Endothelial cell of umbilical vein (primary cell): ENCODE measurements around the gene HSD17B11.

Source experiments
- EZH2 ChIP-seq: IDR thresholded peaks from 2 replicates; pipeline ENCODE4 v1.6.1; 2012; ENCODE audit warnings: borderline replicate concordance, low read depth, mild to moderate bottlenecking, moderate library complexity, low read length, inconsistent platforms; ENCODE audit not compliant: severe bottlenecking
- FOS ChIP-seq: IDR thresholded peaks from 2 replicates; pipeline ENCODE4 v1.6.1; 2011; ENCODE audit warnings: mild to moderate bottlenecking, low read length, moderate library complexity, borderline replicate concordance; ENCODE audit not compliant: insufficient read depth
- JUN ChIP-seq: IDR thresholded peaks from 2 replicates; pipeline ENCODE4 v1.6.1; 2011; ENCODE audit warnings: borderline replicate concordance, low read depth; ENCODE audit not compliant: insufficient read length, insufficient read depth
- MYC ChIP-seq: IDR thresholded peaks from one replicate; pipeline ENCODE4 v1.6.1; 2011; ENCODE audit warnings: mild to moderate bottlenecking, low read depth, low read length
- POLR2A ChIP-seq: IDR thresholded peaks from 2 replicates; pipeline ENCODE4 v1.6.1; 2012; ENCODE audit warnings: low read depth, mild to moderate bottlenecking, control low read depth, low read length
- POLR2AphosphoS5 ChIP-seq: IDR thresholded peaks from 2 replicates; pipeline ENCODE4 v1.6.1; 2012; ENCODE audit warnings: low read depth, mild to moderate bottlenecking, control low read depth, low read length, moderate library complexity; ENCODE audit not compliant: insufficient read depth
- TF ChIP-seq, protein P1 (sequence below), 2 donors: IDR thresholded peaks; 1 replicate in 1 of 2; 2 replicates in 1 of 2; pipeline ENCODE4 v1.5.1; 2011; ENCODE audit warnings: low read length in 2 of 2, mild to moderate bottlenecking in 2 of 2, moderate library complexity in 2 of 2, control low read depth in 1 of 2, inconsistent platforms in 1 of 2, low read depth in 1 of 2; ENCODE audit not compliant: insufficient read depth in 1 of 2; ENCODE audit errors: extremely low read depth in 1 of 2
- TF ChIP-seq, protein P2 (sequence below): IDR thresholded peaks from 2 replicates; pipeline ENCODE4 v1.6.1; 2011; ENCODE audit not compliant: insufficient read depth, insufficient read length

DNA sequence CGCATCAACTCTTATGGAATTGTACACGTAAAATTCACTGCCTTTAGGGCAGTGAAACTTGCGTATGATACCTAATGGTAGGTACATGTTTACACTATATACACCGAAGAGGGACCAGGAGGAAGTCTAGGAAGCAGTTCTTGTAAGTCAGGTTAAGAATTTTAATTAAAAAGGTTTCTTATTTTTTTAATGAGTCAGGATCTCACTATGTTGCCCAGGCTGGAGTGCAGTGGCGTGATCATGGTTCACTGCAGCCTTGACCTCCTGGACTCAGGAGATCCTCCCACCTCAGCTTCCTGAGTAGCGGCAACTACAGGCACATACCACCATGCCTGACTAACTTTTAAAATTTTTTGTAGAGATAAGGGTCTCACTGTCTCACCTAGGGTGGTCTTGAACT lies 38.0 kb upstream of the HSD17B11 start:
- TF ChIP-seq, protein P1, sequence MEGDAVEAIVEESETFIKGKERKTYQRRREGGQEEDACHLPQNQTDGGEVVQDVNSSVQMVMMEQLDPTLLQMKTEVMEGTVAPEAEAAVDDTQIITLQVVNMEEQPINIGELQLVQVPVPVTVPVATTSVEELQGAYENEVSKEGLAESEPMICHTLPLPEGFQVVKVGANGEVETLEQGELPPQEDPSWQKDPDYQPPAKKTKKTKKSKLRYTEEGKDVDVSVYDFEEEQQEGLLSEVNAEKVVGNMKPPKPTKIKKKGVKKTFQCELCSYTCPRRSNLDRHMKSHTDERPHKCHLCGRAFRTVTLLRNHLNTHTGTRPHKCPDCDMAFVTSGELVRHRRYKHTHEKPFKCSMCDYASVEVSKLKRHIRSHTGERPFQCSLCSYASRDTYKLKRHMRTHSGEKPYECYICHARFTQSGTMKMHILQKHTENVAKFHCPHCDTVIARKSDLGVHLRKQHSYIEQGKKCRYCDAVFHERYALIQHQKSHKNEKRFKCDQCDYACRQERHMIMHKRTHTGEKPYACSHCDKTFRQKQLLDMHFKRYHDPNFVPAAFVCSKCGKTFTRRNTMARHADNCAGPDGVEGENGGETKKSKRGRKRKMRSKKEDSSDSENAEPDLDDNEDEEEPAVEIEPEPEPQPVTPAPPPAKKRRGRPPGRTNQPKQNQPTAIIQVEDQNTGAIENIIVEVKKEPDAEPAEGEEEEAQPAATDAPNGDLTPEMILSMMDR (IDR thresholded peaks at IDR 0.05; ENCODE audit: extremely low read depth in 1 of 2, insufficient read depth in 1 of 2, low read depth in 1 of 2, low read length in 2 of 2) = no peak
- TF ChIP-seq POLR2AphosphoS5 = no peak
- TF ChIP-seq MYC = no peak
- TF ChIP-seq POLR2A = no peak
- no peak for TF ChIP-seq FOS
- no peak for TF ChIP-seq EZH2
- TF ChIP-seq, protein P2, sequence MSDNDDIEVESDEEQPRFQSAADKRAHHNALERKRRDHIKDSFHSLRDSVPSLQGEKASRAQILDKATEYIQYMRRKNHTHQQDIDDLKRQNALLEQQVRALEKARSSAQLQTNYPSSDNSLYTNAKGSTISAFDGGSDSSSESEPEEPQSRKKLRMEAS = no peak
- TF ChIP-seq JUN = no peak
